ENCODE measurements around the gene NOMO2. TPM values are rescaled to one million over a fixed set of nuclear protein-coding genes. Genes with fewer than 3 reads are reported as not detected.
"Not testable (repeated sequence)": the region's sequence is repeated elsewhere in the genome, so short reads cannot be mapped to it uniquely, and the experiment has no call there.

The NOMO2 gene
- polyA plus RNA-seq, 2 donors = 27.9 to 38.8 TPM

DNA sequence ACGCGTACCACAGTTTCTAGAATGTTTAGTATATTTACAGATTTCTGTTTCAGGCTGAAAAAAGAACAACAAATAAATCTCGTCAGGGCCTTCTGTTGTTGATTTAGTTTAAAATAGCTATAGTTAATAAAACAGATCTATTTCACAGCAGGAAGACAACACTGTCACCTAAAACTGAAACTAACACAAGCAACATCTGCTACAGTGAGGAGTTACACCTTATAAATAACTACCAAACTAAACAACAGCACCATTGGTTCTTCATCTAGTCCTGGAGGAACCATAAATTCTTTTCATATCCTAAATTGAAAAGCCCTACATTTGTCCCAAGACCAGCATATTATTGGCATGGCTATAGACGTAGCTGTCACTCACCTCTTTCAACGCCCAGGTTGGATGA is 15.0 kb downstream of the NOMO2 start:
- not testable (repeated sequence) for H3K27ac ChIP-seq (ENCODE audit: low read depth in 2 of 2, low read length in 1 of 2); H3K36me3 ChIP-seq (ENCODE audit: control insufficient read depth in 2 of 2, insufficient read depth in 2 of 2, low read length in 1 of 2); H3K4me1 ChIP-seq (ENCODE audit: control insufficient read depth in 2 of 2, insufficient read depth in 2 of 2, low read length in 1 of 2); H3K27me3 ChIP-seq (ENCODE audit: control insufficient read depth in 1 of 2, insufficient read depth in 2 of 2, low read length in 2 of 2); H3K4me3 ChIP-seq (ENCODE audit: low read depth in 1 of 2, low read length in 2 of 2); H3K9me3 ChIP-seq (ENCODE audit: control insufficient read depth in 2 of 2, insufficient read depth in 1 of 2, low read depth in 1 of 2, low read length in 1 of 2)
- WGBS, 2 donors = no CpG with 5 or more reads among the region's 5 CpGs

- H3K27ac ChIP-seq (ENCODE audit: low read depth in 2 of 2, low read length in 1 of 2) = not testable (repeated sequence)
- WGBS, 2 donors = 54 to 55% methylated on average over 4 to 5 of the region's 6 CpGs
These were observed 17.4 kb downstream of the NOMO2 start for GRCh38 chr16:18544232-18545081.

GRCh38 chr16:18541912-18542311 is 20.0 kb downstream of the NOMO2 start:
- H3K27me3 ChIP-seq (ENCODE audit: control insufficient read depth in 1 of 2, insufficient read depth in 2 of 2, low read length in 2 of 2) = not testable (repeated sequence)

More at GRCh38 chr16:18544232-18545081, 17.4 kb downstream of the NOMO2 start:
- not testable (repeated sequence) for H3K36me3 ChIP-seq (ENCODE audit: control insufficient read depth in 2 of 2, insufficient read depth in 2 of 2, low read length in 1 of 2); H3K4me1 ChIP-seq (ENCODE audit: control insufficient read depth in 2 of 2, insufficient read depth in 2 of 2, low read length in 1 of 2); H3K9me3 ChIP-seq (ENCODE audit: control insufficient read depth in 2 of 2, insufficient read depth in 1 of 2, low read depth in 1 of 2, low read length in 1 of 2); H3K4me3 ChIP-seq (ENCODE audit: low read depth in 1 of 2, low read length in 2 of 2); H3K27me3 ChIP-seq (ENCODE audit: control insufficient read depth in 1 of 2, insufficient read depth in 2 of 2, low read length in 2 of 2)

GRCh38 chr16:18537004-18537403 is 24.9 kb downstream of the NOMO2 start:
- not testable (repeated sequence) for H3K36me3 ChIP-seq (ENCODE audit: control insufficient read depth in 2 of 2, insufficient read depth in 2 of 2, low read length in 1 of 2); H3K27me3 ChIP-seq (ENCODE audit: control insufficient read depth in 1 of 2, insufficient read depth in 2 of 2, low read length in 2 of 2); H3K4me3 ChIP-seq (ENCODE audit: low read depth in 1 of 2, low read length in 2 of 2); H3K27ac ChIP-seq (ENCODE audit: low read depth in 2 of 2, low read length in 1 of 2); H3K4me1 ChIP-seq (ENCODE audit: control insufficient read depth in 2 of 2, insufficient read depth in 2 of 2, low read length in 1 of 2); H3K9me3 ChIP-seq (ENCODE audit: control insufficient read depth in 2 of 2, insufficient read depth in 1 of 2, low read depth in 1 of 2, low read length in 1 of 2)
- WGBS, 2 donors = 48 to 53% methylated on average over 2 to 3 of the region's 3 CpGs

More at GRCh38 chr16:18541912-18542311, 20.0 kb downstream of the NOMO2 start:
- not testable (repeated sequence) for H3K9me3 ChIP-seq (ENCODE audit: control insufficient read depth in 2 of 2, insufficient read depth in 1 of 2, low read depth in 1 of 2, low read length in 1 of 2); H3K4me1 ChIP-seq (ENCODE audit: control insufficient read depth in 2 of 2, insufficient read depth in 2 of 2, low read length in 1 of 2); H3K36me3 ChIP-seq (ENCODE audit: control insufficient read depth in 2 of 2, insufficient read depth in 2 of 2, low read length in 1 of 2); H3K27ac ChIP-seq (ENCODE audit: low read depth in 2 of 2, low read length in 1 of 2); H3K4me3 ChIP-seq (ENCODE audit: low read depth in 1 of 2, low read length in 2 of 2)
- no CpG with 5 or more reads among the region's 5 CpGs for WGBS, 2 donors

DNA sequence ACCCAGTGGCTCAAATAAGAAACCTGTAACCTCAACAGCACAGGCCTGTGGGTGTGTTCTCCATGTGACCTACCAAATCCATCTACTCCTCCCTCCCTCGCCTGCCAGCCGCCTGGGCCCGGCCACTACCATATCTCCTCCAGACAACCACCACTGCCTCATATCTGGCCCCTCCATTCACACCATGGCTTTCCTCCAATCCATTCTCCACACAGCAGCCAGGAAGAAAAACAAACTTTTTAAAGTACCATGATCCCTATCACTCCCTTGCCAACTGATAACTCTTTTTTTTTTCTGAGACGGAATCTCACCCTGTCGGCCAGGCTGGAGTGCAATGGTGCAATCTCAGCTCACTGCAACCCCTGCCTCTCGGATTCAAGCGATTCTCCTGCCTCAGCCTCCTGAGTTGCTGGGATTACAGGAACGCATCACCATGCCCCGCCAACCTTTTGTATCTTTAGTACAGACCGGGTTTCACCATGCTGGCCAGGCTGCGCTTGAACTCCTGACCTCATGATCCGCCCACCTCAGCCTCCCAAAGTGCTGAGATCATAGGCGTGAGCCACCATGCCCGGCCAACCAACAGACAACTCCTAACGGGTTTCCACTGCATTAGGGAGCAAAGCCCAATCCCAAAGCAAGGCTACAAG is 26.3 kb downstream of the NOMO2 start:
- 80 to 87% methylated on average over 15 of the region's 15 CpGs for WGBS, 2 donors
- H3K27ac ChIP-seq (ENCODE audit: low read depth in 2 of 2, low read length in 1 of 2); H3K9me3 ChIP-seq (ENCODE audit: control insufficient read depth in 2 of 2, insufficient read depth in 1 of 2, low read depth in 1 of 2, low read length in 1 of 2): not testable (repeated sequence)

DNA sequence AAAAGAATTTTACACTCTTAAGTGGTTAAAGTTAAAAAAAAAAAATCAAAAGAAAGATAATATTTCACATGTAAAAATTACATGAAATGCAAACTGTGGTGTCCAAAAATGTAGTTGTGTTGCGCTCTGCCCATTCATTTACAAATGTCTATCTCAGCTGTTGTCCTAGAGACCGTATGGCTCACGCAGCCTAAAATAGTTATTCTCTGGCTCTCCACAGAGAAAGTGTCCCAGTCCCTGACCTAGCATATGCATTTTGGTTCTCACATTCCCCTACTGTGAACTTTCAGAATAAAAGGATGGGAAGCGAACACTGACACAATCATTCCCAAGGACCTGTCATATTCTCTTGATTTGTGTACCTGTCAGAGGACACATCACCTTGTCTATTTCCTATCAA is 27.6 kb downstream of the NOMO2 start:
- H3K4me3 ChIP-seq (ENCODE audit: low read depth in 1 of 2, low read length in 2 of 2); H3K27me3 ChIP-seq (ENCODE audit: control insufficient read depth in 1 of 2, insufficient read depth in 2 of 2, low read length in 2 of 2); H3K4me1 ChIP-seq (ENCODE audit: control insufficient read depth in 2 of 2, insufficient read depth in 2 of 2, low read length in 1 of 2); H3K9me3 ChIP-seq (ENCODE audit: control insufficient read depth in 2 of 2, insufficient read depth in 1 of 2, low read depth in 1 of 2, low read length in 1 of 2); H3K36me3 ChIP-seq (ENCODE audit: control insufficient read depth in 2 of 2, insufficient read depth in 2 of 2, low read length in 1 of 2); H3K27ac ChIP-seq (ENCODE audit: low read depth in 2 of 2, low read length in 1 of 2): not testable (repeated sequence)
- 100% methylated on average over 1 of the region's 4 CpGs; no CpG with 5 or more reads in 1 of the 2 donors for WGBS, 2 donors

More for the DNA sequence above, 26.3 kb downstream of the NOMO2 start:
- not testable (repeated sequence) for H3K4me1 ChIP-seq (ENCODE audit: control insufficient read depth in 2 of 2, insufficient read depth in 2 of 2, low read length in 1 of 2); H3K27me3 ChIP-seq (ENCODE audit: control insufficient read depth in 1 of 2, insufficient read depth in 2 of 2, low read length in 2 of 2); H3K4me3 ChIP-seq (ENCODE audit: low read depth in 1 of 2, low read length in 2 of 2); H3K36me3 ChIP-seq (ENCODE audit: control insufficient read depth in 2 of 2, insufficient read depth in 2 of 2, low read length in 1 of 2)

DNA sequence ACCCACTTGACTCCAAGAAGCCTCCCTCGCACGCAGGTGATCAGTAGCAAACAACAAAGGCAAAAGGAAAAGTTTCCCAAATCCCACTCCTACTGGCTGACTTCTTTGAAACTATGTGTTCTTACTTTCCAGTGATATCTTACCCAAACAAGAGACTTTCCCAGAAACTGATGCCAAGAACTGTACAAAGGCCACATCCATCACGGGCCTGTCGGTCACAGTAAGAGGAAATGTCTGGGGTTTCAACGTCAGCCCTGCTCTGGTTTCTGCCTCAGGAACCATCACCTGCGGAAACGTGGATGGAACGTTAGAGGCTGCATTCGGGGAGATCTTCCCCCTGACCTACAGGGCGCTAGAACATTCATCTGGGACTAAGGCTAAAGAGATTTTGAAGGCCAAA is 30.6 kb downstream of the NOMO2 start:
- H3K9me3 ChIP-seq (ENCODE audit: control insufficient read depth in 2 of 2, insufficient read depth in 1 of 2, low read depth in 1 of 2, low read length in 1 of 2); H3K4me3 ChIP-seq (ENCODE audit: low read depth in 1 of 2, low read length in 2 of 2); H3K4me1 ChIP-seq (ENCODE audit: control insufficient read depth in 2 of 2, insufficient read depth in 2 of 2, low read length in 1 of 2); H3K27me3 ChIP-seq (ENCODE audit: control insufficient read depth in 1 of 2, insufficient read depth in 2 of 2, low read length in 2 of 2); H3K36me3 ChIP-seq (ENCODE audit: control insufficient read depth in 2 of 2, insufficient read depth in 2 of 2, low read length in 1 of 2); H3K27ac ChIP-seq (ENCODE audit: low read depth in 2 of 2, low read length in 1 of 2): not testable (repeated sequence)
- 81 to 93% methylated on average over 5 of the region's 10 CpGs for WGBS, 2 donors

GRCh38 chr16:18530329-18530728 is 31.6 kb downstream of the NOMO2 start:
- H3K9me3 ChIP-seq (ENCODE audit: control insufficient read depth in 2 of 2, insufficient read depth in 1 of 2, low read depth in 1 of 2, low read length in 1 of 2); H3K4me1 ChIP-seq (ENCODE audit: control insufficient read depth in 2 of 2, insufficient read depth in 2 of 2, low read length in 1 of 2); H3K36me3 ChIP-seq (ENCODE audit: control insufficient read depth in 2 of 2, insufficient read depth in 2 of 2, low read length in 1 of 2); H3K27me3 ChIP-seq (ENCODE audit: control insufficient read depth in 1 of 2, insufficient read depth in 2 of 2, low read length in 2 of 2); H3K27ac ChIP-seq (ENCODE audit: low read depth in 2 of 2, low read length in 1 of 2); H3K4me3 ChIP-seq (ENCODE audit: low read depth in 1 of 2, low read length in 2 of 2): not testable (repeated sequence)
- WGBS, 2 donors = 81 to 94% methylated on average over 2 of the region's 3 CpGs

DNA sequence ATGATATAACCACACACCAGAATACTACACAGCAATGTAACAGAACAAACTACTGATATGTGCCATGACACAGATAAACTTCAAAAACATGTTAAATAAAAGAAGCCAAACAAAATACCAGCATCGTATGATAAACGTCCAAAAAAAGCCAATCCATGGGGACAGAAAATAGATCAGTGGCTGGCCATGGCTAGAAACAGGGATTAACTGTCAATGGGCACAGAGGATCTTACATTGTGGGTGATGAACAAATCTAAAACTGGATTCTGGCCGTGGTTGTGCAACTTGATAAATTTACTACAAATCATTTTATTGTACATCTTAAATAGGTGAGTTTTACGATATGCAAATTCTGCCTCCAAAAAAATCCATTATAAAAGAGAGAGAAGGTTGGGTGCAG is 35.4 kb downstream of the NOMO2 start:
- H3K27me3 ChIP-seq (ENCODE audit: control insufficient read depth in 1 of 2, insufficient read depth in 2 of 2, low read length in 2 of 2); H3K9me3 ChIP-seq (ENCODE audit: control insufficient read depth in 2 of 2, insufficient read depth in 1 of 2, low read depth in 1 of 2, low read length in 1 of 2); H3K4me1 ChIP-seq (ENCODE audit: control insufficient read depth in 2 of 2, insufficient read depth in 2 of 2, low read length in 1 of 2); H3K4me3 ChIP-seq (ENCODE audit: low read depth in 1 of 2, low read length in 2 of 2); H3K36me3 ChIP-seq (ENCODE audit: control insufficient read depth in 2 of 2, insufficient read depth in 2 of 2, low read length in 1 of 2); H3K27ac ChIP-seq (ENCODE audit: low read depth in 2 of 2, low read length in 1 of 2): not testable (repeated sequence)
- 94 to 96% methylated on average over 2 of the region's 4 CpGs for WGBS, 2 donors
